Sigmoid colon (tissue), 3 donors: ENCODE results near the gene SPRY1.

ENCODE experiments used
- POLR2A ChIP-seq, 2 donors: fragments of 450-650 bp; IDR thresholded peaks; one replicate each; pipeline ENCODE4 v1.6.1; 2016; ENCODE audit warnings: antibody characterized with exemption in 2 of 2, mild to moderate bottlenecking in 2 of 2, moderate library complexity in 2 of 2
- TF ChIP-seq, protein P1 (sequence below), 4 experiments: fragments of 450-650 bp in 3 of 4; fragments of 200-600 bp in 1 of 4; IDR thresholded peaks; one replicate each; pipeline ENCODE4 v1.5.1; 2016 to 2019; ENCODE audit warnings: antibody characterized with exemption in 4 of 4, mild to moderate bottlenecking in 3 of 4, moderate library complexity in 2 of 4

DNA sequence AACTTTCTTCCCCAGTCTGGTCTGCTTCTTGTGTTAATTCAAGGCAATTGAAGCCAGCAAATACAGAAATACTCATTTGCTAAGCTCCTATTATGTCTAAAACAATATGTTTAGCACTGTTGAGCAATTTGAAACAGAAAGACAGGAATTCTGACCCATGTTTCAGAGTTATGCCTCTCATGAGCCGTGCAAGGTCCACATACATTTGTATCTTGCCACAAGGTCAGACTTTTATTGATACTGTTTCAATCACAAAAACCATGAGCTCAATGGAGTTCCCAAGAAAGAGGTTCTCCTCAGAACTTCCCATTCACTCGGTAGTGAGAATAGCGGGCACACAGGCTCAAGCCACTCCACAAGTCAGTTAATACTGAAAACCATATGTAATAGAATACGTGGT is 47.6 kb upstream of the SPRY1 start:
- no peak for TF ChIP-seq POLR2A (IDR thresholded peaks at IDR 0.05)
- TF ChIP-seq, protein P1, sequence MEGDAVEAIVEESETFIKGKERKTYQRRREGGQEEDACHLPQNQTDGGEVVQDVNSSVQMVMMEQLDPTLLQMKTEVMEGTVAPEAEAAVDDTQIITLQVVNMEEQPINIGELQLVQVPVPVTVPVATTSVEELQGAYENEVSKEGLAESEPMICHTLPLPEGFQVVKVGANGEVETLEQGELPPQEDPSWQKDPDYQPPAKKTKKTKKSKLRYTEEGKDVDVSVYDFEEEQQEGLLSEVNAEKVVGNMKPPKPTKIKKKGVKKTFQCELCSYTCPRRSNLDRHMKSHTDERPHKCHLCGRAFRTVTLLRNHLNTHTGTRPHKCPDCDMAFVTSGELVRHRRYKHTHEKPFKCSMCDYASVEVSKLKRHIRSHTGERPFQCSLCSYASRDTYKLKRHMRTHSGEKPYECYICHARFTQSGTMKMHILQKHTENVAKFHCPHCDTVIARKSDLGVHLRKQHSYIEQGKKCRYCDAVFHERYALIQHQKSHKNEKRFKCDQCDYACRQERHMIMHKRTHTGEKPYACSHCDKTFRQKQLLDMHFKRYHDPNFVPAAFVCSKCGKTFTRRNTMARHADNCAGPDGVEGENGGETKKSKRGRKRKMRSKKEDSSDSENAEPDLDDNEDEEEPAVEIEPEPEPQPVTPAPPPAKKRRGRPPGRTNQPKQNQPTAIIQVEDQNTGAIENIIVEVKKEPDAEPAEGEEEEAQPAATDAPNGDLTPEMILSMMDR (IDR thresholded peaks at IDR 0.05) = no peak
